HepG2 (cell line): ENCODE measurements around the gene CSNK2B. TPM values are rescaled to one million over a fixed set of nuclear protein-coding genes. Genes with fewer than 3 reads are reported as not detected.

ENCODE experiments used
- ATAC-seq: fragments of 200-7000 bp; cut with Tn5 transposase; 3 replicates; pipeline ENCODE4 v1.9.1; 2020; ENCODE audit warnings: mild to moderate bottlenecking, moderate library complexity
- BruUV-seq: library from RNA; stranded (reverse); fragments of 400-500 nt; replicated peaks from 2 replicates; lab custom pipeline; 2021; lab: Mats Ljungman, UMichigan
- CTCF ChIA-PET: fragments of 300-600 bp; formaldehyde crosslinking; extraction: SDS; loops from one replicate; lab custom pipeline; 2021; ENCODE audit warnings: low total read pairs, inconsistent platforms, low intra/inter-chr PET ratio; lab: Yijun Ruan, JAX
- POLR2A ChIA-PET: fragments of 350-600 bp; sonication (Branson Sonifier 250); formaldehyde crosslinking; loops from one replicate; lab custom pipeline; 2020; ENCODE audit warnings: antibody characterized with exemption, inconsistent platforms; lab: Yijun Ruan, JAX
- DNase-seq: peaks from one replicate; pipeline ENCODE4 v3.0.0-alpha.2; 2015; ENCODE audit warnings: low spot score
- FAIRE-seq: peaks from 3 replicates; lab custom pipeline; 2011; peaks lifted over from hg19 to GRCh38; lab: Jason Lieb, UNC
- H2AFZ ChIP-seq: one replicate; pipeline ENCODE4 v1.6.1; 2011; ENCODE audit warnings: low read length, inconsistent platforms
- H3K27ac ChIP-seq: fragments of 300-600 bp; 3 replicates; pipeline ENCODE4 v1.8.0; 2011; ENCODE audit warnings: mixed run types, mild to moderate bottlenecking, mixed read lengths, low read length, inconsistent platforms; ENCODE audit not compliant: insufficient read depth; ENCODE audit errors: extremely low read length
- H3K27me3 ChIP-seq, 2 experiments: fragments of 200-600 bp in 1 of 2; 2 replicates in 1 of 2; 3 replicates in 1 of 2; pipeline versions ENCODE4 v1.6.0 to v1.8.0; 2011; ENCODE audit warnings: low read length in 2 of 2, mild to moderate bottlenecking in 2 of 2, moderate library complexity in 2 of 2, inconsistent platforms in 1 of 2; ENCODE audit not compliant: insufficient read depth in 2 of 2, control insufficient read depth in 1 of 2
- H3K36me3 ChIP-seq, 2 experiments: fragments of 200-600 bp in 1 of 2; replicated peaks in 1 of 2; 2 replicates in 1 of 2; 3 replicates in 1 of 2; pipeline versions ENCODE4 v1.5.1 to v1.8.0; 2011; ENCODE audit warnings: low read length in 2 of 2, inconsistent platforms in 1 of 2; ENCODE audit not compliant: insufficient read depth in 2 of 2, control insufficient read depth in 1 of 2
- H3K4me1 ChIP-seq: 2 replicates; pipeline ENCODE4 v1.5.1; 2012; ENCODE audit warnings: low read length, inconsistent platforms; ENCODE audit not compliant: insufficient read depth
- H3K4me2 ChIP-seq: 2 replicates; pipeline ENCODE4 v1.6.0; 2011; ENCODE audit warnings: low read depth, low read length, inconsistent platforms
- H3K4me3 ChIP-seq, 3 experiments: fragments of 200-600 bp in 1 of 3; sonication (generic), shearing (Covaris generic) in 1 of 3; replicated peaks in 1 of 3; 2 replicates each; pipeline ENCODE4 v1.5.1; 2011 to 2016; ENCODE audit warnings: low read length in 3 of 3, inconsistent platforms in 2 of 3, low read depth in 2 of 3, mild to moderate bottlenecking in 2 of 3, control low read depth in 1 of 3, mixed read lengths in 1 of 3; ENCODE audit not compliant: insufficient read depth in 1 of 3
- H3K79me2 ChIP-seq: one replicate; pipeline ENCODE4 v1.6.1; 2011; ENCODE audit warnings: low read length, inconsistent platforms; ENCODE audit not compliant: insufficient read depth
- H3K9ac ChIP-seq: 2 replicates; pipeline ENCODE4 v1.6.0; 2011; ENCODE audit warnings: mild to moderate bottlenecking, low read depth, low read length, inconsistent platforms; ENCODE audit not compliant: insufficient read depth
- H3K9me3 ChIP-seq: 2 replicates; pipeline ENCODE4 v1.5.1; 2012; ENCODE audit warnings: mild to moderate bottlenecking, low read length
- H4K20me1 ChIP-seq: 2 replicates; pipeline ENCODE4 v1.6.0; 2011; ENCODE audit warnings: inconsistent platforms, mild to moderate bottlenecking, low read length, moderate library complexity; ENCODE audit not compliant: insufficient read depth
- RBFOX2 ChIP-seq: fragments of 200-400 bp; formaldehyde crosslinking; IDR thresholded peaks from 2 replicates; pipeline ENCODE4 v1.6.1; 2017; ENCODE audit warnings: low read depth, mild to moderate bottlenecking, low read length
- ZHX1 ChIP-seq: sonication (generic); formaldehyde crosslinking; IDR thresholded peaks from 2 replicates; pipeline ENCODE4 v1.8.1; 2022; ENCODE audit warnings: low read depth, mild to moderate bottlenecking, missing genetic modification reagents
- ZNF138 ChIP-seq: sonication (generic); formaldehyde crosslinking; IDR thresholded peaks from 2 replicates; pipeline ENCODE4 v1.5.0; 2020; ENCODE audit warnings: mild to moderate bottlenecking, low read depth, missing genetic modification reagents
- ZNF326 ChIP-seq: sonication (generic); formaldehyde crosslinking; IDR thresholded peaks from 2 replicates; pipeline ENCODE4 v1.4.0; 2020; ENCODE audit warnings: missing genetic modification reagents, borderline replicate concordance
- ZNF503 ChIP-seq: sonication (generic); formaldehyde crosslinking; IDR thresholded peaks from 2 replicates; pipeline ENCODE4 v1.4.0; 2020; ENCODE audit warnings: missing genetic modification reagents
- ZNF883 ChIP-seq: sonication (generic); formaldehyde crosslinking; IDR thresholded peaks from 2 replicates; pipeline ENCODE4 v1.5.1; 2020; ENCODE audit warnings: mild to moderate bottlenecking, missing genetic modification reagents; ENCODE audit errors: not compliant biosample characterization
- WGBS: methylation state at CpG from one replicate; pipeline ENCODE4 v1.1.6; 2017; ENCODE audit warnings: low lambda C conversion rate; 5-methylcytosine and 5-hydroxymethylcytosine counted together
- in situ Hi-C: cut with HindIII; loops from 2 replicates; pipeline ENCODE4 v1.10.0; 2017; ENCODE audit warnings: low pct_unique_long_range_greater_than_20kb; ENCODE audit not compliant: extremely low pct_ligation_motif_present
- intact Hi-C: fragments of 100-400 bp; cut with micrococcal nuclease; formaldehyde crosslinking; loops from one replicate; pipeline ENCODE4 v1.10.0; 2022; ENCODE audit not compliant: unreplicated experiment
- polyA plus RNA-seq, 8 experiments: library from polyadenylated mRNA; depleted of rRNA in 3 of 8; stranded (reverse) in 7 of 8; unstranded in 1 of 8; fragments of >200 nt; fragmentation: Illumina TruSeq in 4 of 8; extraction: Trizol in 4 of 8; gene quantifications; 2 replicates each; pipeline versions ENCODE4 v1.2.1 to v1.2.3, GENCODE V29; 2011 to 2016; ENCODE audit warnings: low read depth in 4 of 8, missing spikeins in 1 of 8, mixed read lengths in 1 of 8; ENCODE audit not compliant: insufficient read depth in 1 of 8
- total RNA-seq, 5 experiments: library from RNA; depleted of rRNA; stranded (reverse); fragments of >200 nt; fragmentation: Illumina TruSeq; extraction: Trizol; gene quantifications; 2 replicates each; pipeline ENCODE4 v1.2.3, GENCODE V29; 2016; ENCODE audit warnings: low read depth in 1 of 5

CSNK2B gene
- total and polyA plus RNA-seq, 2 of the 13 experiments (the other 11 are each of a cell fraction or from before 2014, with no cell fraction given), result 111 to 296 TPM

- in situ Hi-C loops, result no loop called here
Measured at GRCh38 chr6:31669676-31670075, 3.8 kb downstream of the CSNK2B start, which contains the start of gene LY6G5B. LY6G5B (plus strand) TSS chr6:31669976; CDS start chr6:31670951, 975 bp downstream.

More at GRCh38 chr6:31669676-31670075, 3.8 kb downstream of the CSNK2B start, which contains the start of gene LY6G5B:
- ATAC-seq (no peak), FAIRE-seq (no peak), DNase-seq (no peak)
- BruUV-seq, result no TSS peak
- Histone ChIP-seq H3K4me3 (no peak within 1 kb of the TSS), H3K79me2 (peaks cover 35% of the 10 kb centered on the region), H3K9me3 (no peaks in the 10 kb centered on the region), H2AFZ (no peak within 1 kb of the TSS), H3K4me1 (peaks cover 32% of the 10 kb centered on the region), H3K36me3 (peaks cover 35 to 61% of the 10 kb centered on the region in 2 experiments), H3K27ac (no peak within 1 kb of the TSS), H3K4me2 (no peak within 1 kb of the TSS), H4K20me1 (no peaks in the 10 kb centered on the region), H3K27me3 (no peaks in the 10 kb centered on the region; a peak in 1 of 5 replicates)
- POLR2A ChIA-PET, result interaction anchor here (0.7 to 2.8 kb wide), 11 partner anchors 10 to 161 kb away, joined by 3 to 14 read pairs (median 3); partner anchors contain the start of genes ABHD16A, APOM, BAG6 and C6orf47
- WGBS, result 86% methylated on average over 8 of the region's 8 CpGs
- CTCF ChIA-PET, result no interaction called here
- intact Hi-C loops, result loop anchor here (5.0 kb wide), 2 partner anchors 47 to 163 kb away; partner anchors contain the start of gene PRRC2A
- TF ChIP-seq RBFOX2, result 0 out of 2 replicates have a peak, but pooled peaks have one; percentile 3
- no peak for TF ChIP-seq ZNF326 (CRISPR knock-in tag)
- peak; percentile 8 for TF ChIP-seq ZNF883 (CRISPR knock-in tag)
- no peak for TF ChIP-seq ZHX1 (CRISPR knock-in tag)
- no peak for TF ChIP-seq ZNF138 (CRISPR knock-in tag)
- TF ChIP-seq ZNF503 (CRISPR knock-in tag), result no peak
- TF ChIP-seq, all 625 proteins: peak for 2
- no peak within 1 kb of the TSS for H3K9ac ChIP-seq
